Tibial nerve (tissue), 4 donors: ENCODE measurements around the gene TTC1. TPM values are rescaled to one million over a fixed set of nuclear protein-coding genes. Genes with fewer than 3 reads are reported as not detected.

Experiments
- DNase-seq, 2 donors: peaks; one replicate each; pipeline ENCODE4 v3.0.0-alpha.2; 2019; ENCODE audit warnings: low spot score in 2 of 2
- H3K27ac ChIP-seq, 4 donors: fragments of 200-600 bp; sonication (generic) in 3 of 4; one replicate each; pipeline ENCODE4 v1.5.1; 2017 to 2019; ENCODE audit warnings: mild to moderate bottlenecking in 1 of 4
- H3K27me3 ChIP-seq, 2 donors: fragments of 200-600 bp; sonication (generic) in 1 of 2; one replicate each; pipeline versions ENCODE4 v1.5.1 to v1.6.0; 2017 to 2019
- H3K36me3 ChIP-seq, 3 donors: fragments of 200-600 bp; sonication (generic); one replicate each; pipeline ENCODE4 v1.5.1; 2018 to 2019
- H3K4me1 ChIP-seq, 4 donors: fragments of 200-600 bp; sonication (generic) in 3 of 4; one replicate each; pipeline ENCODE4 v1.5.1; 2017 to 2019
- H3K4me3 ChIP-seq, 4 donors: fragments of 200-600 bp; sonication (generic) in 3 of 4; one replicate each; pipeline ENCODE4 v1.5.1; 2017 to 2019; ENCODE audit warnings: mild to moderate bottlenecking in 1 of 4, moderate library complexity in 1 of 4
- H3K9me3 ChIP-seq, 4 donors: fragments of 200-600 bp; sonication (generic) in 3 of 4; one replicate each; pipeline ENCODE4 v1.5.1; 2017 to 2019
- EP300 ChIP-seq, 2 donors: sonication (generic); formaldehyde crosslinking; IDR thresholded peaks; one replicate each; pipeline ENCODE4 v1.6.1; 2017; ENCODE audit warnings: antibody characterized with exemption in 2 of 2, mild to moderate bottlenecking in 1 of 2
- POLR2A ChIP-seq, 2 donors: fragments of 450-650 bp; IDR thresholded peaks; one replicate each; pipeline ENCODE4 v1.6.1; 2017; ENCODE audit warnings: antibody characterized with exemption in 2 of 2, mild to moderate bottlenecking in 2 of 2, moderate library complexity in 2 of 2
- WGBS, 2 donors: methylation state at CpG; one replicate each; pipeline ENCODE4 v1.1.5; 2018; 5-methylcytosine and 5-hydroxymethylcytosine counted together
- total RNA-seq, 4 donors: library from RNA; depleted of rRNA; stranded (reverse); fragments of >200 nt; gene quantifications; one replicate each; pipeline ENCODE4 v1.1.0, GENCODE V29; 2016
- TF ChIP-seq, protein P1 (sequence below), 5 experiments: fragments of 200-600 bp in 3 of 5; fragments of 450-650 bp in 2 of 5; sonication (generic) in 3 of 5; IDR thresholded peaks; one replicate each; pipeline ENCODE4 v1.5.1; 2016 to 2019; ENCODE audit warnings: antibody characterized with exemption in 5 of 5, mild to moderate bottlenecking in 3 of 5, moderate library complexity in 2 of 5

TTC1 gene
- total RNA-seq, 4 donors from 2014 or later = 27.6 to 40.4 (median 36.9) TPM

DNA sequence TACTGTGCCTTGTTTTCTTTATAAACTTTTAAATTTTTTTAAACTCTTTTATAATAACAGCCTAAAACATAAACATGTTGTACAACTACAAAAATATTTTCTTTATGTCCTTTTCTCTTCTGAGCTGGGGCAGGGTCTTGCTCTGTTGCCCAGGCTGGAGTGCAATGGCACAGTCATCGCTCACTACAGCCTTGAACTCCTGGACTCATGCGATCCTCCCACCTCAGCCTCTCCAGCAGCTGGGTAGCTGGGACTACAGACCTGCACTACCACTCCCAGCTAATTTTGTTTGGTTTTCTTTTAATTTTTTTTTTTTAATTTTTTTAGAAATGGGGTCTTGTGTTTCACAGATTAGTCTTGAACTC lies 31.5 kb downstream of the TTC1 start:
- WGBS, 2 donors = 97 to 100% methylated on average over 2 of the region's 2 CpGs
- Histone ChIP-seq H3K36me3 (peaks cover 0 to 77% (median 0%) of the 10 kb centered on the region in 3 donors), H3K27me3 (no peaks in the 10 kb centered on the region), H3K4me1 (no peaks in the 10 kb centered on the region), H3K4me3 (no peak overlapping the region), H3K9me3 (no peaks in the 10 kb centered on the region), H3K27ac (no peak overlapping the region)
- TF ChIP-seq EP300 (IDR thresholded peaks at IDR 0.05) (no peak), POLR2A (IDR thresholded peaks at IDR 0.05) (no peak)
- TF ChIP-seq, protein P1, sequence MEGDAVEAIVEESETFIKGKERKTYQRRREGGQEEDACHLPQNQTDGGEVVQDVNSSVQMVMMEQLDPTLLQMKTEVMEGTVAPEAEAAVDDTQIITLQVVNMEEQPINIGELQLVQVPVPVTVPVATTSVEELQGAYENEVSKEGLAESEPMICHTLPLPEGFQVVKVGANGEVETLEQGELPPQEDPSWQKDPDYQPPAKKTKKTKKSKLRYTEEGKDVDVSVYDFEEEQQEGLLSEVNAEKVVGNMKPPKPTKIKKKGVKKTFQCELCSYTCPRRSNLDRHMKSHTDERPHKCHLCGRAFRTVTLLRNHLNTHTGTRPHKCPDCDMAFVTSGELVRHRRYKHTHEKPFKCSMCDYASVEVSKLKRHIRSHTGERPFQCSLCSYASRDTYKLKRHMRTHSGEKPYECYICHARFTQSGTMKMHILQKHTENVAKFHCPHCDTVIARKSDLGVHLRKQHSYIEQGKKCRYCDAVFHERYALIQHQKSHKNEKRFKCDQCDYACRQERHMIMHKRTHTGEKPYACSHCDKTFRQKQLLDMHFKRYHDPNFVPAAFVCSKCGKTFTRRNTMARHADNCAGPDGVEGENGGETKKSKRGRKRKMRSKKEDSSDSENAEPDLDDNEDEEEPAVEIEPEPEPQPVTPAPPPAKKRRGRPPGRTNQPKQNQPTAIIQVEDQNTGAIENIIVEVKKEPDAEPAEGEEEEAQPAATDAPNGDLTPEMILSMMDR (IDR thresholded peaks at IDR 0.05) = no peak
- DNase-seq = no peak

- 63 to 66% methylated on average over 3 of the region's 3 CpGs for WGBS, 2 donors
Observed at GRCh38 chr5:160042671-160043070, 33.7 kb downstream of the TTC1 start.

DNA sequence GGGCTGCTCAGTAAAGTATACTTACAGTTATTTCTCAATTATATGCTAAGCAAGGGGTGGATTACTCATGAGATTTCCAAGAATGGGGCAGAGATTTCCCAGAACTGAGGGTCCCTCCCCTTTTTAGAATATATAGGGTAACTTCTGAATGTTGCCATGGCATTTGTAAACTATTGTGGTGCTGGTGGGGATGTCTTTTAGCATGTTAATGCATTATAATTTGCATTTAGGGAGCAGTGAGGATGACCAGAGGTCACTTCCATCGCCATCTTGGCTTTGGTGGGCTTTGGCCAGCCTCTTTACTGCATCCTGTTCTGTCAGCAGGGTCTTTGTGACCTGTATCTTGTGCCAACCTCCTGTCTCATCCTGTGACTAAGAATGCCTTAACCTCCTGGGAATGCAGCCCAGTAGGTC lies 35.5 kb downstream of the TTC1 start:
- WGBS, 2 donors = 81 to 86% methylated on average over 1 of the region's 1 CpG
- peaks cover 0 to 56% (median 2%) of the 10 kb centered on the region in 3 donors for H3K36me3 ChIP-seq
- TF ChIP-seq, protein P1 (IDR thresholded peaks at IDR 0.05) = no peak
- TF ChIP-seq POLR2A (IDR thresholded peaks at IDR 0.05) (no peak), EP300 (IDR thresholded peaks at IDR 0.05) (no peak)

More at GRCh38 chr5:160042671-160043070, 33.7 kb downstream of the TTC1 start:
- no peak for DNase-seq
- Histone ChIP-seq H3K27me3 (no peaks in the 10 kb centered on the region), H3K27ac (no peak overlapping the region), H3K9me3 (no peaks in the 10 kb centered on the region), H3K36me3 (peaks cover 0 to 66% (median 1%) of the 10 kb centered on the region in 3 donors), H3K4me3 (no peak overlapping the region), H3K4me1 (no peaks in the 10 kb centered on the region)
- TF ChIP-seq POLR2A (IDR thresholded peaks at IDR 0.05) = no peak
- TF ChIP-seq, protein P1 (IDR thresholded peaks at IDR 0.05) = no peak
- TF ChIP-seq EP300 (IDR thresholded peaks at IDR 0.05) = no peak

GRCh38 chr5:160044967-160045366 lies 36.0 kb downstream of the TTC1 start:
- DNase-seq = no peak
- Histone ChIP-seq H3K9me3 (no peaks in the 10 kb centered on the region), H3K36me3 (peaks cover 0 to 60% (median 2%) of the 10 kb centered on the region in 3 donors), H3K4me1 (no peaks in the 10 kb centered on the region), H3K4me3 (no peak overlapping the region), H3K27me3 (no peaks in the 10 kb centered on the region), H3K27ac (no peak overlapping the region)
- 51 to 53% methylated on average over 3 of the region's 3 CpGs for WGBS, 2 donors
- TF ChIP-seq POLR2A (IDR thresholded peaks at IDR 0.05) = no peak
- TF ChIP-seq, protein P1 (IDR thresholded peaks at IDR 0.05) = no peak
- TF ChIP-seq EP300 (IDR thresholded peaks at IDR 0.05) = no peak

More for the DNA sequence above, 35.5 kb downstream of the TTC1 start:
- Histone ChIP-seq H3K9me3 (no peaks in the 10 kb centered on the region), H3K27ac (no peak overlapping the region), H3K27me3 (no peaks in the 10 kb centered on the region), H3K4me1 (no peaks in the 10 kb centered on the region), H3K4me3 (no peak overlapping the region)
- DNase-seq = no peak

DNA sequence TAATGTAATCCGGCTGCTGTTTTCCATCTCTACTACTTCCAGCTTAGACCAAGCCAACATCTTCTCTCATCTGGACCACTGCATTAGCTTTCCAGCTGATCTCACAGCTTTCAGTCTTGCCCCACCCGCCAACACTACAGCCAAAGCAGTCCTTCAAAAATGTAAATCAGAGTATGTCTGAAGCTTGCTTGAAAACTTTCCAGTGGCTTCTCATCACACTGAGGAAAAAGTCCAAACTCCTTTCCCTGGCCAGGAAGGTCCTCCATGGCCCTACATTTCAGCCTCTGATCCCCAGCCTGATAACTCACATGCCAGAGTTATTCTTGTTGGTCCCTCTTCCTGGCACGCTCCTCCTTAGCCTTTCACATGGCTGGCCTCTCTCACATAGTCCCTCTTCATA lies 38.5 kb downstream of the TTC1 start:
- Histone ChIP-seq H3K4me1 (no peaks in the 10 kb centered on the region), H3K36me3 (peaks cover 2 to 61% (median 4%) of the 10 kb centered on the region in 3 donors), H3K27me3 (no peaks in the 10 kb centered on the region), H3K27ac (peak overlapping the region in 1 of 4 donors; percentile 21), H3K9me3 (no peaks in the 10 kb centered on the region), H3K4me3 (no peak overlapping the region)
- TF ChIP-seq POLR2A (IDR thresholded peaks at IDR 0.05) (no peak), EP300 (IDR thresholded peaks at IDR 0.05) (no peak)
- TF ChIP-seq, protein P1 (IDR thresholded peaks at IDR 0.05) = no peak
- no peak for DNase-seq
- 87 to 88% methylated on average over 3 of the region's 3 CpGs for WGBS, 2 donors
